Measurements from ENCODE around the gene RNF152. TPM values are rescaled to one million over a fixed set of nuclear protein-coding genes. Genes with fewer than 3 reads are reported as not detected.

RNF152 gene
- total and polyA plus RNA-seq, 2 of the 4 experiments (the other 2 are of a cell fraction) = 7.5 to 18.5 TPM

GRCh38 chr18:61869636-61870035, 23.2 kb downstream of the RNF152 start:
- Histone ChIP-seq H3K27me3 (ENCODE audit: control insufficient read depth, insufficient read depth, low read length) (no peaks in the 10 kb centered on the region), H2AK5ac (ENCODE audit: low read depth, low read length) (no peak overlapping the region), H2BK120ac (ENCODE audit: low read depth, low read length) (no peak overlapping the region; the same call in 1 of the 2 replicates), H4K5ac (ENCODE audit: low read depth, low read length) (no peak overlapping the region; the same call in 1 of the 2 replicates), H3K18ac (ENCODE audit: low read depth, low read length) (no peak overlapping the region; the same call in 1 of the 2 replicates), H2BK5ac (ENCODE audit: low read depth, low read length, poor library complexity, severe bottlenecking) (peak overlapping the region; percentile 23), H2AFZ (replicated peaks; ENCODE audit: low read length, poor library complexity) (no peak overlapping the region), H3K4me1 (ENCODE audit: control insufficient read depth, insufficient read depth, low read length) (peaks cover 11% of the 10 kb centered on the region), H2BK15ac (ENCODE audit: low read depth, low read length) (0 out of 3 replicates have a peak overlapping the region, but pooled peaks have one; percentile 2), H3K9me1 (ENCODE audit: insufficient read depth, low read length) (peaks cover 18% of the 10 kb centered on the region), H4K91ac (ENCODE audit: insufficient read depth, low read depth, low read length) (0 out of 2 replicates have a peak overlapping the region, but pooled peaks have one; percentile 7), H3K9ac (ENCODE audit: low read depth, low read length) (no peak overlapping the region), H3K27ac (ENCODE audit: insufficient read depth, low read length) (no peak overlapping the region), H4K8ac (ENCODE audit: low read depth in 2 of 2, low read length in 2 of 2) (peak overlapping the region in 1 of 2 experiments; percentile 86; a peak in 2 of 4 replicates), H3K4me3 (ENCODE audit: insufficient read depth, low read depth, low read length) (no peak overlapping the region), H4K20me1 (ENCODE audit: insufficient read depth, low read length) (peaks cover 8% of the 10 kb centered on the region; the same call in 1 of the 2 replicates), H3K23ac (ENCODE audit: low read depth, low read length) (peak overlapping the region; percentile 4), H2BK20ac (ENCODE audit: low read depth, low read length) (no peak overlapping the region), H3K14ac (replicated peaks; ENCODE audit: low read depth, low read length) (peak overlapping the region; percentile 30), H3K9me3 (ENCODE audit: control insufficient read depth, insufficient read depth, low read length) (no peaks in the 10 kb centered on the region), H3K4ac (ENCODE audit: low read depth, low read length) (peak overlapping the region; percentile 55; the same call in 1 of the 2 replicates), H3K4me2 (ENCODE audit: low read depth, low read length) (peak overlapping the region; percentile 76; the same call in 1 of the 2 replicates), H3K56ac (ENCODE audit: extremely low read depth, insufficient read depth, low read length) (peak overlapping the region; percentile 86; the same call in 1 of the 2 replicates), H3K36me3 (ENCODE audit: control insufficient read depth, insufficient read depth, low read length) (peaks cover 4% of the 10 kb centered on the region; the same call in 1 of the 2 replicates), H3K79me1 (ENCODE audit: low read depth in 1 of 2, low read length in 2 of 2) (peaks cover 18 to 45% of the 10 kb centered on the region in 2 experiments), H2AK9ac (replicated peaks; ENCODE audit: low read depth, low read length, poor library complexity) (no peak overlapping the region)
- peak; percentile 58 for DNase-seq
- BruUV-seq (replicated peaks) = no TSS peak
- WGBS, 2 experiments (ENCODE audit: extremely low coverage in 2 of 2, insufficient read length in 1 of 2) = no CpG with 5 or more reads among the region's 4 CpGs
- ChIA-PET POLR2A (ENCODE audit: unreplicated experiment) (no interaction called here), CTCF (interaction anchor here (1.1 to 1.5 kb wide), 2 partner anchors 13 to 262 kb away, joined by 3 read pairs; no protein-coding TSS in a partner anchor)
- ATAC-seq (ENCODE audit: low read depth) = peak; percentile 42
- intact Hi-C loops (cut with micrococcal nuclease) (no loop called here), dilution Hi-C loops (cut with HindIII; ENCODE audit: low sequenced_read_pairs, unreplicated experiment) (no loop called here), in situ Hi-C loops (cut with MboI; ENCODE audit: low sequenced_read_pairs) (no loop called here)
- TF ChIP-seq MAFK (IDR thresholded peaks at IDR 0.05; ENCODE audit: low read depth, low read length) = no peak
- TF ChIP-seq ELK1 (IDR thresholded peaks at IDR 0.05; ENCODE audit: borderline replicate concordance, low read depth, low read length) = no peak
- no peak for TF ChIP-seq MAZ (IDR thresholded peaks at IDR 0.05; ENCODE audit: borderline replicate concordance, low read depth, low read length)
- no peak for TF ChIP-seq NFE2L2 (IDR thresholded peaks at IDR 0.05; ENCODE audit: low read depth, low read length)
- TF ChIP-seq FOS (IDR thresholded peaks at IDR 0.05; ENCODE audit: low read depth, low read length) = no peak

Measured in IMR-90 (cell line).